ENCODE results near the gene ATP1A1. TPM values are rescaled to one million over a fixed set of nuclear protein-coding genes. Genes with fewer than 3 reads are reported as not detected.

Gene ATP1A1
- total and polyA plus RNA-seq, 2 donors (not counting 3 experiments of a cell fraction or from before 2014, with no cell fraction given), result 263 to 325 TPM

DNA sequence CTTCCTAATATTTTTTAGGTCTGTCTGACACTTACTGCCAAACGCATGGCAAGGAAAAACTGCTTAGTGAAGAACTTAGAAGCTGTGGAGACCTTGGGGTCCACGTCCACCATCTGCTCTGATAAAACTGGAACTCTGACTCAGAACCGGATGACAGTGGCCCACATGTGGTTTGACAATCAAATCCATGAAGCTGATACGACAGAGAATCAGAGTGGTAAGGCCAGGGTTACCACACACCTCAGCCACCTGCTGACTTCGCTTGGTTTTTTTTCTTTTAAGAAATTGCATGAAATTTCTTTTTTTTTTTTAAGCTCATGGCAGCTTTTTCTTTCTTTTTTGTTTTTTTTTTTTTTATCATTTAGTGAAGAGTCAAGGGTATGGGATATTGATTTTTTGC, 17.2 kb downstream of the ATP1A1 start:
- Histone ChIP-seq H3K9me1 (replicated peaks; ENCODE audit: control insufficient read depth, extremely low read depth, insufficient read depth, low read length) (no peaks in the 10 kb centered on the region), H3K79me2 (ENCODE audit: control insufficient read depth, insufficient read depth, low read length) (no peaks in the 10 kb centered on the region), H3K27me3 (ENCODE audit: control insufficient read depth in 2 of 2, insufficient read depth in 2 of 2, low read length in 2 of 2) (no peaks in the 10 kb centered on the region), H3K27ac (ENCODE audit: insufficient read depth, low read depth, low read length) (no peak overlapping the region), H2AFZ (ENCODE audit: low read depth, low read length) (no peak overlapping the region), H3K4me3 (replicated peaks in 1 of 3; ENCODE audit: insufficient read depth in 1 of 3, low read depth in 1 of 3, low read length in 3 of 3) (no peak overlapping the region), H3K9me3 (replicated peaks; ENCODE audit: control insufficient read depth, insufficient read depth, low read length) (no peaks in the 10 kb centered on the region), H3K36me3 (ENCODE audit: control insufficient read depth in 2 of 2, extremely low read depth in 1 of 2, insufficient read depth in 2 of 2, low read length in 2 of 2) (peaks cover 56 to 58% of the 10 kb centered on the region in 2 experiments), H3K4me1 (ENCODE audit: control insufficient read depth, extremely low read depth, insufficient read depth, low read length) (no peaks in the 10 kb centered on the region), H4K20me1 (replicated peaks; ENCODE audit: control insufficient read depth, extremely low read depth, insufficient read depth, low read length) (no peaks in the 10 kb centered on the region), H3K9ac (replicated peaks; ENCODE audit: extremely low read depth, insufficient read depth, low read length) (no peak overlapping the region), H3K4me2 (ENCODE audit: insufficient read depth, low read length) (no peak overlapping the region)
- dilution Hi-C loops (cut with MboI; ENCODE audit: extremely low pct_ligation_motif_present, low sequenced_read_pairs), result loop anchor here (25.0 kb wide), 1 partner anchor 97 kb away; no protein-coding TSS in a partner anchor
- ChIA-PET CTCF (interaction anchor here (2.4 to 4.5 kb wide), 2 partner anchors 95 to 251 kb away, joined by 9 to 26 read pairs; no protein-coding TSS in a partner anchor), POLR2A (interaction anchor here (0.6 kb wide), 1 partner anchor 28 kb away, joined by 3 read pairs; no protein-coding TSS in a partner anchor)
- DNase-seq (ENCODE audit: low read depth, low spot score) (no peak), FAIRE-seq (no peak)
- TF ChIP-seq POLR2AphosphoS5 (IDR thresholded peaks at IDR 0.05; ENCODE audit: insufficient read depth, low read depth, low read length) (no peak), EZH2 (IDR thresholded peaks at IDR 0.05; ENCODE audit: borderline replicate concordance, low read depth, low read length, severe bottlenecking) (no peak), MYC (IDR thresholded peaks at IDR 0.05; ENCODE audit: low read depth, low read length) (no peak), GATA2 (IDR thresholded peaks at IDR 0.05; ENCODE audit: insufficient read depth, insufficient read length, low read depth, low read length) (no peak), JUN (IDR thresholded peaks at IDR 0.05; ENCODE audit: borderline replicate concordance, insufficient read depth, insufficient read length, low read depth) (no peak), POLR2A (IDR thresholded peaks at IDR 0.05; ENCODE audit: low read depth, low read length) (no peak), FOS (IDR thresholded peaks at IDR 0.05; ENCODE audit: borderline replicate concordance, insufficient read depth, low read length) (no peak)
- TF ChIP-seq, protein P1, sequence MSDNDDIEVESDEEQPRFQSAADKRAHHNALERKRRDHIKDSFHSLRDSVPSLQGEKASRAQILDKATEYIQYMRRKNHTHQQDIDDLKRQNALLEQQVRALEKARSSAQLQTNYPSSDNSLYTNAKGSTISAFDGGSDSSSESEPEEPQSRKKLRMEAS (IDR thresholded peaks at IDR 0.05; ENCODE audit: insufficient read depth, insufficient read length), result no peak
- TF ChIP-seq, protein P2, sequence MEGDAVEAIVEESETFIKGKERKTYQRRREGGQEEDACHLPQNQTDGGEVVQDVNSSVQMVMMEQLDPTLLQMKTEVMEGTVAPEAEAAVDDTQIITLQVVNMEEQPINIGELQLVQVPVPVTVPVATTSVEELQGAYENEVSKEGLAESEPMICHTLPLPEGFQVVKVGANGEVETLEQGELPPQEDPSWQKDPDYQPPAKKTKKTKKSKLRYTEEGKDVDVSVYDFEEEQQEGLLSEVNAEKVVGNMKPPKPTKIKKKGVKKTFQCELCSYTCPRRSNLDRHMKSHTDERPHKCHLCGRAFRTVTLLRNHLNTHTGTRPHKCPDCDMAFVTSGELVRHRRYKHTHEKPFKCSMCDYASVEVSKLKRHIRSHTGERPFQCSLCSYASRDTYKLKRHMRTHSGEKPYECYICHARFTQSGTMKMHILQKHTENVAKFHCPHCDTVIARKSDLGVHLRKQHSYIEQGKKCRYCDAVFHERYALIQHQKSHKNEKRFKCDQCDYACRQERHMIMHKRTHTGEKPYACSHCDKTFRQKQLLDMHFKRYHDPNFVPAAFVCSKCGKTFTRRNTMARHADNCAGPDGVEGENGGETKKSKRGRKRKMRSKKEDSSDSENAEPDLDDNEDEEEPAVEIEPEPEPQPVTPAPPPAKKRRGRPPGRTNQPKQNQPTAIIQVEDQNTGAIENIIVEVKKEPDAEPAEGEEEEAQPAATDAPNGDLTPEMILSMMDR (IDR thresholded peaks at IDR 0.05; ENCODE audit: extremely low read depth in 1 of 2, insufficient read depth in 1 of 2, low read depth in 1 of 2, low read length in 2 of 2), result no peak
- intact Hi-C loops (cut with micrococcal nuclease), result no loop called here
- no TSS peak for BruUV-seq (replicated peaks)
